Gastrocnemius medialis (tissue), 4 donors: ENCODE data around the gene SERTAD3. TPM values are rescaled to one million over a fixed set of nuclear protein-coding genes. Genes with fewer than 3 reads are reported as not detected.

Source experiments
- ATAC-seq, 2 donors: fragments of 150-250 bp; one replicate each; pipeline ENCODE4 v1.9.1; 2016
- DNase-seq, 2 donors: peaks; one replicate each; pipeline ENCODE4 v3.0.0-alpha.2; 2019
- H3K27ac ChIP-seq, 4 donors: fragments of 200-600 bp; sonication (generic); 1 replicate in 1 of 4; 2 replicates in 3 of 4; pipeline ENCODE4 v1.5.1; 2016 to 2018; ENCODE audit warnings: mild to moderate bottlenecking in 2 of 4, moderate library complexity in 1 of 4
- H3K27me3 ChIP-seq, 3 donors: fragments of 200-600 bp; sonication (generic) in 2 of 3; 1 replicate in 1 of 3; 2 replicates in 2 of 3; pipeline versions ENCODE4 v1.5.1 to v1.6.0; 2016 to 2019; ENCODE audit warnings: mild to moderate bottlenecking in 1 of 3, moderate library complexity in 1 of 3
- H3K36me3 ChIP-seq, 2 donors: fragments of 200-600 bp; sonication (generic) in 1 of 2; one replicate each; pipeline ENCODE4 v1.5.1; 2017 to 2018
- H3K4me1 ChIP-seq, 2 donors: fragments of 200-600 bp; sonication (generic) in 1 of 2; one replicate each; pipeline ENCODE4 v1.5.1; 2016 to 2017; ENCODE audit warnings: mild to moderate bottlenecking in 2 of 2
- H3K4me3 ChIP-seq, 4 donors: fragments of 200-600 bp; sonication (generic) in 3 of 4; 1 replicate in 1 of 4; 2 replicates in 3 of 4; pipeline ENCODE4 v1.5.1; 2016 to 2019; ENCODE audit warnings: mild to moderate bottlenecking in 2 of 4
- H3K9me3 ChIP-seq, 3 donors: fragments of 200-600 bp; sonication (generic) in 2 of 3; 1 replicate in 1 of 3; 2 replicates in 2 of 3; pipeline ENCODE4 v1.5.1; 2016 to 2019
- POLR2A ChIP-seq, 2 donors: fragments of 450-650 bp; IDR thresholded peaks; one replicate each; pipeline ENCODE4 v1.6.1; 2017; ENCODE audit warnings: antibody characterized with exemption in 2 of 2, mild to moderate bottlenecking in 2 of 2, moderate library complexity in 2 of 2
- in situ Hi-C, 4 donors: fragments of 200-750 bp; cut with MboI; loops; one replicate each; pipeline versions ENCODE4 v1.15.0 to v1.8.0; 2017; ENCODE audit warnings: low sequenced_read_pairs in 4 of 4
- intact Hi-C: fragments of 100-400 bp; cut with DNase I; formaldehyde crosslinking; loops from one replicate; pipeline ENCODE4 v1.15.1; 2023; ENCODE audit warnings: low total_unique reads
- total RNA-seq, 4 donors: library from RNA; depleted of rRNA; stranded (reverse); fragments of >200 nt; gene quantifications; one replicate each; pipeline versions ENCODE4 v1.1.0 to v1.2.3, GENCODE V29; 2016
- TF ChIP-seq, protein P1 (sequence below), 5 experiments: fragments of 450-650 bp in 3 of 5; fragments of 200-600 bp in 2 of 5; sonication (generic) in 2 of 5; IDR thresholded peaks in 4 of 5; conservative IDR thresholded peaks in 1 of 5; 1 replicate in 4 of 5; 2 replicates in 1 of 5; pipeline ENCODE4 v1.5.1; 2016 to 2019; ENCODE audit warnings: antibody characterized with exemption in 5 of 5, mild to moderate bottlenecking in 3 of 5, moderate library complexity in 3 of 5

Gene SERTAD3
- total RNA-seq, 4 donors from 2014 or later, result 12.7 to 24.4 (median 18.1) TPM

DNA sequence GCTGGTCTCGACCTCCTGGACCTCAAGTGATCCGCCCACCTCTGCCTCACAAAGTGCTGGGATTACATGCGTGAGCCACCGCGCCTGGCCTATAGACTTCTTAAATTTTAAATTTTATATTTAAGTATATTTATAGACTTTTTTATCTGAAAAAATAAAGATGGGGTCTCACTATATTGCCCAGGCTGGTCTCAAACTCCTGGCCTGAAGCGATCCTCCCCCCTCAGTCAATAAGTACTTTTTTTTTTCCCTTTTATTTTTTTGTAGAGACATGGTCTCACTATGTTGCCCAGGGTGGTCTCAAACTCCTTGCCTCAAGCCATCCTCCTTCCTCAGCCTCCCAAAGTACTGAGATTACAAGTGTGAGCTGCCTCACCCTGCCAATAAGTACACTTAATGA lies 20.2 kb downstream of the SERTAD3 start:
- intact Hi-C loops, result loop anchor here (5.0 to 10.0 kb wide), 3 partner anchors 77 to 1019 kb away; partner anchors contain the start of genes C19orf47, COQ8B, ITPKC and PLD3
- Histone ChIP-seq H3K4me3 (peak overlapping the region; percentile 78 to 94 (median 84)), H3K27ac (peak overlapping the region; percentile 98 to 100 (median 99)), H3K27me3 (no peaks in the 10 kb centered on the region), H3K36me3 (peaks cover 0 to 13% of the 10 kb centered on the region in 2 donors), H3K9me3 (no peaks in the 10 kb centered on the region), H3K4me1 (peaks cover 35 to 38% of the 10 kb centered on the region in 2 donors)
- in situ Hi-C loops, result no loop called here
- ATAC-seq (no peak), DNase-seq (no peak)
- no peak for TF ChIP-seq POLR2A (IDR thresholded peaks at IDR 0.05)
- TF ChIP-seq, protein P1, sequence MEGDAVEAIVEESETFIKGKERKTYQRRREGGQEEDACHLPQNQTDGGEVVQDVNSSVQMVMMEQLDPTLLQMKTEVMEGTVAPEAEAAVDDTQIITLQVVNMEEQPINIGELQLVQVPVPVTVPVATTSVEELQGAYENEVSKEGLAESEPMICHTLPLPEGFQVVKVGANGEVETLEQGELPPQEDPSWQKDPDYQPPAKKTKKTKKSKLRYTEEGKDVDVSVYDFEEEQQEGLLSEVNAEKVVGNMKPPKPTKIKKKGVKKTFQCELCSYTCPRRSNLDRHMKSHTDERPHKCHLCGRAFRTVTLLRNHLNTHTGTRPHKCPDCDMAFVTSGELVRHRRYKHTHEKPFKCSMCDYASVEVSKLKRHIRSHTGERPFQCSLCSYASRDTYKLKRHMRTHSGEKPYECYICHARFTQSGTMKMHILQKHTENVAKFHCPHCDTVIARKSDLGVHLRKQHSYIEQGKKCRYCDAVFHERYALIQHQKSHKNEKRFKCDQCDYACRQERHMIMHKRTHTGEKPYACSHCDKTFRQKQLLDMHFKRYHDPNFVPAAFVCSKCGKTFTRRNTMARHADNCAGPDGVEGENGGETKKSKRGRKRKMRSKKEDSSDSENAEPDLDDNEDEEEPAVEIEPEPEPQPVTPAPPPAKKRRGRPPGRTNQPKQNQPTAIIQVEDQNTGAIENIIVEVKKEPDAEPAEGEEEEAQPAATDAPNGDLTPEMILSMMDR (IDR thresholded peaks at IDR 0.05 in 4 of 5, conservative IDR thresholded peaks at IDR 0.05 in 1 of 5), result no peak

DNA sequence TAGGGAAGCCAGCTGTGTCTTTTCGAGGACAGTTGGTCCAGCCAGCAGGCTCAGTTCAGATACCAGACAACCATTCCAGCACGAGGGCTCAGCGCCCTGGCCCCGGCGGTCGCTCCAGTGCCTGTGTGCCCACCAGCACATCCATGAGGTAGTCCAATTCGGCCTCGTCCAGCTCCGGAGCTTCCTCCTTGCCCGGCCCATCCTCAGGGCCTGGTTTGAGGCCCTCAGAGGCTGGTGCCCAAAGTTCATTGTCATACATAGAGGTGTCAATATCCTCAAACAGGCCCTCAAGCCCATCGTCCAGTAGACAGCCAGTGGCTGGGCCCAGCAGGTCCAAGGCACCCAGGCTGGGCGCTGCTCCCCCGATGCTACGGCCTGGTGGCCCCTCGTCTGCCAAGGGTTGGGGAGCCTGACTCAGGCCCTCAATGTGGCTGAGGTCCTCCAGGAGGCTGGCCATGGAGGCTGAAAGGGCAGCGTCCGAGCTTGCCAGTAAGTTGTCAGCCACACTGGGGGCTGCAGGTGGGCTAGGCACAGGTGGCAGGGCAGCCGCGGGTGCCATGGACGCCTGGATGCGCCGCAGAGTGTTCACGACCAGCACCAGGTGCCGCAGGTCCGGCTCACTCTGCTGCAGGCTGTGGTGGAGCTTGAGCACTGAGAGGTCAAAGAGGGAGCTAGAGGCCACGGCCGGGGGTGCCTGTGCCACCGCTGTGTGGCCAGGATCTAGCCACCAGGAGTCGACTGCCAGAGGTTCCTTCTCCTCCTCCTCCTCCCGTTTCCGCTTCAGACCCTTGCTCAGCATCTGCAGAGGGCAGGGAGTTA lies 21.2 kb downstream of the SERTAD3 start:
- ATAC-seq (no peak), DNase-seq (no peak)
- no peak for TF ChIP-seq POLR2A (IDR thresholded peaks at IDR 0.05)
- TF ChIP-seq, protein P1 (IDR thresholded peaks at IDR 0.05 in 4 of 5, conservative IDR thresholded peaks at IDR 0.05 in 1 of 5), result no peak
- Histone ChIP-seq H3K27me3 (no peaks in the 10 kb centered on the region), H3K9me3 (no peaks in the 10 kb centered on the region), H3K4me3 (no peak overlapping the region), H3K27ac (peak overlapping the region; percentile 98 to 100 (median 99)), H3K4me1 (peaks cover 36 to 38% of the 10 kb centered on the region in 2 donors), H3K36me3 (peaks cover 0 to 13% of the 10 kb centered on the region in 2 donors)
- in situ Hi-C loops, result no loop called here
- intact Hi-C loops, result loop anchor here (5.0 to 10.0 kb wide), 3 partner anchors 76 to 1018 kb away; partner anchors contain the start of genes C19orf47, COQ8B, ITPKC and PLD3

DNA sequence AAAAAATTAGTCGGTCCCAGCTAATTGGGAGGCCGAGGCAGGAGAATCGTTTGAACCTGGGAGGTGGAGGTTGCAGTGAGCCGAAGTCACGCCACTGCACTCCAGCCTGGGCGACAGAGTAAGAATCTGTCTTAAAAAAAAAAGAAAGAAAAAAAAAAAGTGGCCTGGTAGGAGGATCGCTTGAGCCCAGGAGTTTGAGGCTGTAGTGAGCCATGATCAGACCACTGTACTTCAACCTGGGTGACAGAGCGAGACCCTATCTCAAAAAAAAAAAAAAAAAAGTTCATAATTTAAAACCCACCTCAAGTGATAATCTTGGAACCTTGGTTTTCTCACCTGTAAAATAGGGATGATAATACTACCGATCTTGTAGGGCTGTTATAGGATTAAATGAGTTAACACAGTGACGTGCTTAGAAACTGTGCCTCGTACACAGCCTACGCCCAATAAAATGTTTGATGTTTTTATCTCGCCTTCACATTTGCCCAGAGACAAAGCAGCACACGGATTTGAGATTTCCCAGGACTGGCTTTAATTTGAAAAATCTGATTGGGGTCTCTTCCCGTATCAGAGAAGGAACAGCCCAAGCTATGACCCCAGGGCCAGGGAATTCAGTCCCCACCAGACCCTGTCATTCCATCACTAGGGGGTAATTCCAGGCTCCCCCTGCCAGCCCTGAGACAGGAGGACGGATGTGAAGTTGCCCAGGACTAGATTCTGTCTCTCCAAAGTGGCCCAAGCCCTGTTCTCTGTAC lies 22.0 kb downstream of the SERTAD3 start:
- H3K27me3 ChIP-seq, result no peaks in the 10 kb centered on the region
- intact Hi-C loops (loop anchor here (1.0 to 10.0 kb wide), 5 partner anchors 22 to 1017 kb away; partner anchors contain the start of genes BLVRB, C19orf47, COQ8B and ITPKC), in situ Hi-C loops (no loop called here)
- TF ChIP-seq, protein P1 (IDR thresholded peaks at IDR 0.05 in 4 of 5, conservative IDR thresholded peaks at IDR 0.05 in 1 of 5), result no peak
- TF ChIP-seq POLR2A (IDR thresholded peaks at IDR 0.05), result no peak
- DNase-seq (no peak), ATAC-seq (no peak)
- H3K36me3 ChIP-seq, result peaks cover 0 to 13% of the 10 kb centered on the region in 2 donors
- peaks cover 43 to 44% of the 10 kb centered on the region in 2 donors for H3K4me1 ChIP-seq
- peak overlapping the region; percentile 81 to 93 (median 88) for H3K4me3 ChIP-seq
- no peaks in the 10 kb centered on the region for H3K9me3 ChIP-seq
- peak overlapping the region; percentile 98 to 100 (median 99) for H3K27ac ChIP-seq

DNA sequence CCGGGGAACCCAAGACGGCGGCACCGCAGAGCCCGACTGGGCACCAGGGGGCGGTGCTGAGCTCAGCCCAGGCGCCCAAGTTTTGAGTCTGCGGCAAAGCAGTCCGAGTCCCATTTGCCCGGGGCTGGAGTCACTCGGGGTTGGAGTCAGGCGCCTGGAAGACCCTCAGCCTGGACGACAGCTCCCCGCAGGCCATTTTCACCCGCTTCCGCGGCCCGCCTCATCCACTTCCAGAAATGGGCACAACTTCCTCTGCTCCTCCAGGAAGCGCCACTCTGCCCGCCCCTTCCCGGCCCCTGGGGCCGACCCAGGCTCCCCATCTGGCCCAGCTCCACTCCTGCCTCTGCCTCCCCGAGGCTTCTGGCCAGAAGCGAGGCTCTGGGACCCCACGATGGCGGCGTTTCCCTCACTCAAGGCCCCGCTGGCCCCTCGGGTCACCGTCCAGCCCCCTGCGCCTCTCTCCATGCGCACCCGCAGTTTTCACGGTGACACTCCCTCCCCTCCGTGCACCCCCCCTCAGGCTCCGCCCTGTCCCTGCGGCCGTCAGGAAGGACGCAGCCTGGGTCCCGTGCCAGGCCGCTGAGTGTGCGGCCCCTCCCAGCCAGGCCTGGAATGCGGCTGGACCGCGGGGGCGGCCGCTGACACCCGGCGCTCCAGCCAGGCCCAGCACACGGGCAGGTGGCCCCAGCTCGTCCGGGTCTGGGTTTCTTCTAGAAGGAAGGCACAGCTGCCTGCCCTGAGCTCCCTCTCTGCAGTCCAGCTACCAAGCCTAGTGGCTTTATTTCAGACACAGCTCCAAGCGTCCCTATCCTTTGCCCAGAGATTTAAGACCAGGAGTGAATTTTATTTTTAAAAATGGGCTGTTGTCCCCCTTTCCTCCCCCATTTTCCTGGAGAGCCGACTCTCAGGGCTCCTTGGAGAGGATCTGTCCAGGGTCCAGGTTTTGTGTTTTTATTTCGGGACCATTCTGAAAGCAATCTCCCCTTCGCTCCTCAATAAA lies 23.1 kb downstream of the SERTAD3 start:
- no peaks in the 10 kb centered on the region for H3K9me3 ChIP-seq
- peak overlapping the region; percentile 81 to 93 (median 88) for H3K4me3 ChIP-seq
- peak overlapping the region; percentile 98 to 100 (median 99) for H3K27ac ChIP-seq
- ATAC-seq, result peak; percentile 67 to 72
- H3K36me3 ChIP-seq, result peaks cover 0 to 13% of the 10 kb centered on the region in 2 donors
- H3K27me3 ChIP-seq, result no peaks in the 10 kb centered on the region
- peak; percentile 93 to 96 for DNase-seq
- intact Hi-C loops (loop anchor here (1.0 to 10.0 kb wide), 5 partner anchors 23 to 1016 kb away; partner anchors contain the start of genes BLVRB, C19orf47, COQ8B and ITPKC), in situ Hi-C loops (no loop called here)
- TF ChIP-seq, protein P1 (IDR thresholded peaks at IDR 0.05 in 4 of 5, conservative IDR thresholded peaks at IDR 0.05 in 1 of 5), result peak; percentile 95 to 99 (median 96)
- TF ChIP-seq POLR2A (IDR thresholded peaks at IDR 0.05), result peak; percentile 97
- H3K4me1 ChIP-seq, result peaks cover 45% of the 10 kb centered on the region in 2 donors
